OCI-M2 (cell line): ENCODE results near the gene RHBDD1.

Experiments used
- DNase-seq: peaks from one replicate; lab custom pipeline; 2025; ENCODE audit not compliant: unreplicated experiment; lab: John Stamatoyannopoulos, UW

RHBDD1 gene, protein sequence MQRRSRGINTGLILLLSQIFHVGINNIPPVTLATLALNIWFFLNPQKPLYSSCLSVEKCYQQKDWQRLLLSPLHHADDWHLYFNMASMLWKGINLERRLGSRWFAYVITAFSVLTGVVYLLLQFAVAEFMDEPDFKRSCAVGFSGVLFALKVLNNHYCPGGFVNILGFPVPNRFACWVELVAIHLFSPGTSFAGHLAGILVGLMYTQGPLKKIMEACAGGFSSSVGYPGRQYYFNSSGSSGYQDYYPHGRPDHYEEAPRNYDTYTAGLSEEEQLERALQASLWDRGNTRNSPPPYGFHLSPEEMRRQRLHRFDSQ

DNA sequence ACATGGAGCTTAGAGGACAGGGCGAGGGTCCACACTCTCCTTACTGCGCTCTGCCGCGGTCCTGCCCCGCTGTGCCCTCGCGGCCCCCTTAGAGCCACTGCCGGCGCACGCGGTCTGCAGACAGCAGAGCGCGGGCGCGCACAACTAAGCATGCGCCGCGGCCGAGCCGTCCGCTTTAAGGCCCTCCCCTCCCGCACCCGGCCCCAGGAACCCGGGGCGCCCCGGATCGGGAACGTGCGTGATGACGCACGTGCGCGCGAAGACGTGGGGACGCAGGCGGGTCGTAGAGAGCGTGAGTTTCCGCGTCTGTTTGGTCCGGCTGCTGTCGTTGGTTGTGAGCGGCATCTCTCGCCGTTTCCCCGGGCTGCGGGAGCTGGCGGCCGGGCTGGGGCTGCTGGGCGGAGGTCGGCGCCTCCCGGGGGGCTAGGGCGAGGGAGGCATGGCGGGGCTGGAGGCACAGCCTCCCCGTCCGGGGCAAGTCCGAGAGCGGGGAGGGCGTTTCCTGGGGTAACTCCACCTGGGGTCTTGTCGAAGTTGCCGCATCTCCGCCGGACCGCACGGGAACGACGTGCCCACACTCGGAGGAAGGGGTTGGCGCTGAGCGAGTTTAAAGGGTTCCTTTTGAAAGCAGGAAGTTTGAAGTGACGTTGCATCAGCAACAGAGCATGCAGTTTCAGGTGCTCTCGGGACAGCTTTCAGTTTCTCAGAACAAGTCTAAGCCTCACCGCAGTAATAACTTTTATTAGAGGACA lies at the start of gene RHBDD1:
RHBDD1 (plus strand) TSS at position 259 of the 752 bp plus-strand sequence. CDS start 28,640 bp downstream, outside the sequence.
- no peak for DNase-seq

DNA sequence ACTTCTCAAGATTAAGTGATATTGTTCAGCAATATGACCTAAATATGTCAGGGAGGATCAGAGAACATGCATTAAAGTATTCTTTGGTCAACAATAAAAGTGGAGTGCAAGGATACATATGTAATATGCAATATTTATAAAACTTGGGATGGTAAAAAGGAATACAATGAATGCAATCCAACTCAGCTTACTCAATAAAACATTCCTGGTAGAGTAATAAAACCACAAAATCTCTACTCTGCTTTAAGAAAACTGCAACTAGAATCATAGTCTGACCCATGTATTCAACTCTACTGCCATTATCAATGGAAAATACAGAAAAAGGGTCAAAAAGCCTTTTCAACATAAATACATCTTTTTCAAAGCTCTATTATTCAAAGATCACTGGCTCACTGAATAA lies 47.8 kb upstream of the RHBDD1 start:
- no peak for DNase-seq

DNA sequence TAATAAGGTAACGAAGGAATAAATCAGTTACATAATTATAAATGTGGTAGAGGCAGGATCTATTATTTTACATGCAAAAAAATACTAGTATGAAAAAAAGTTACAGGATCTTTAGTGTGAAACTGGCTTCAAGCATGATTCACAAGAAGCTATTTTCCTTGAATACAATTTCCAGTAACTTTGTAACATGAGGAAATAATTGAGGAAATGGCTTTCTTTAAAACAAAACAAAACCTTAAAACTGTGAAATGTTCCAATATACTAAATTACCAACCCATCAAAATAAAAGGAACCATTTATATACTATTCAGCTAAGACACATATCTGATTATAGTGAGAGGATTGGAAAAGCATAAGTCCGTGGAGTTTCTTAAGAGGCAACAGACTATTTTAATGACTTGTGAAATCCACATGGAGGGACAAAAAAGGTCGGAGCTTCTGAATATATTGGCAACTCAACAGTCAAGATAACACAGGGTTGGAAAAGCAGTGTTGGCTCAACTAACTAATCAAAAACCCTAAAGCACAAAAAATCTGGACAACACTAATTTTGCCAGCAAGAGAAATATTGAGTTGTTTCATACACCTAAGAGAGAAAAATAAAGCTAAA lies 46.9 kb upstream of the RHBDD1 start:
- DNase-seq: no peak

DNA sequence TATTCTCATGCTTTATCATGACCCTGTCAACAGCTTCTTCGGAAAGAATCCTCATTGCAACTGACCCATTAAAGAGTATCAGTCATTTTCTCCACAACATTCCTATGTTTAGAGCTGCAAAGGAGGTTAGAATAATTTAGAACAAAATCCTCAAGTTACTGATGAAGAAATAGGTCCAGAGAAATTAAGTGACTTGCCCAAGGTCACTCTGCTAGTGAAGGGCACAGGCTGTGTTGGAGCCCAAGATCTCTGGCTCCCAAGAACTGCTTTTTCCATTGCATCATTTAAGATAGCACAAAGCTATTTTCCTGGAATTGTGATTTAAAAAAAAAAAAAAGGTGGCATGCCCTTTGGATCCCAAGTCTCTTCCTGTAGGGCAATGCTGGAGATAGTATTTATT lies 45.8 kb upstream of the RHBDD1 start:
- no peak for DNase-seq

DNA sequence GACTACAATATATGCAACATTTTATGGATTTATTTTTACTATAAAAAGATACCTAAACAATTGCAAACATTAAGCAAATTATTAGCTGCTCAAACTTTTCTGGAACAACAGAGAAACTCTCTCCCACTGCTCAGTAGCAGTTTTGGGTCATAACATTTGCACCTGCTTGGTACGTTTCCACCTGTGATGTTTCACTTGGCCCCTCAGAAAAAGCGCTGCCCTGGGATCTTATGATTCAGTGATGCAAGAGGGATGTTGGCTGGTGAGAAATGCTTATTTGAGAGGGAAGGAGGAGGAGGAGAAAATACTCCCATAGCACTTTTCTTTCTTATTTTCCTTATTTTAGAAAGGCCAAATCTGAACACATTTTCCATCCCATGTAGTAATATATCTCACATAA lies 45.4 kb upstream of the RHBDD1 start:
- no peak for DNase-seq

DNA sequence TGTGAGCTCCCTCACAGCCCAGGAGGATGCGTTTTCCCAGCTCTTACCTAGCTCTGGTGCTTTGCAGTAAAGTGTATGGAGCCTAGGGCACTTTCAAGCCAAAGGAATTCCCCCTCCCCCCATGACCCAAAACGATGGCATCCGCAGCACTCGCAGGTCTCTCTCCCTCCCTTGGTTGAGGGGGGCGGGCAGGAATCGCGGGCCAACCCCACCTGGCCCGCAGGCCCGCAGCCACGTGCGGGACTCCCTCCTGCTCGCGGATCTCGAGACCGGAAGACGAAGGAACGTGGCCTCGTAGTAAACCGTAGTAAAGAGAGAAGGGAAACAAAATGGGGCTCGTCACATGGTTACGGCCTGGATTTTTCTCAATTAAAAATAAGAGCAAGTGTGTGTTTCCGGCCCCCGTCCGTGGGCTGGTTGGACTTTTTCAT lies 44.8 kb upstream of the RHBDD1 start:
- no peak for DNase-seq

DNA sequence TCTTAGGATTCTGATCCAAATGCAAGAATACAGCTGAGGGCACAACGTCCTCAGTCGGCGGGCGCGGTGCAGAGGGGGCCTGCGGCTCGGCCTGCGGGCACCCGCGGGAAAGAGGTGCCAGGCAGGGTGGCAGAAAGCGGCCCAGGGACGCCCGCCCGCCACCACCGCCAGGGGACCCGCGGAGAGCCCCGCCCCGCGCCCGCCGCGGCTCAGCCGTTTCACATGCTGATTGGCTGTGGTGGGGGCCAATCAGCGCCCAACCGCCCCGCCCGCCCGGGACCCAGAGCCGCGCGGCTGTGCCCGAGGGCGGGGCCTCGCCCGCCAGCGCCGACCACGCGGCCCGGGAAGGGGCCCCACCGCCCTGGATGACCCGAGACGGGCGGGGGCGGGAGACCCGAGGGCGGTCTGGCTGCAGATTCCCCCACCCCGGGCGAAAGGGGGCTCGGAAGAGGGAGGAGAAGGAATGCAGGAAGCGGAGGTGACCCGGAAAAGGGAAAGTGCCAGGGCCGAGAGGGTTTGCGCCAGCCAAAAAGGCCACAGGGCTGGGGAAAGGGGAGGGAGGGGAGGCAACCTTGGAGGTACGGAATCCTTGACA lies 44.3 kb upstream of the RHBDD1 start:
- no peak for DNase-seq

DNA sequence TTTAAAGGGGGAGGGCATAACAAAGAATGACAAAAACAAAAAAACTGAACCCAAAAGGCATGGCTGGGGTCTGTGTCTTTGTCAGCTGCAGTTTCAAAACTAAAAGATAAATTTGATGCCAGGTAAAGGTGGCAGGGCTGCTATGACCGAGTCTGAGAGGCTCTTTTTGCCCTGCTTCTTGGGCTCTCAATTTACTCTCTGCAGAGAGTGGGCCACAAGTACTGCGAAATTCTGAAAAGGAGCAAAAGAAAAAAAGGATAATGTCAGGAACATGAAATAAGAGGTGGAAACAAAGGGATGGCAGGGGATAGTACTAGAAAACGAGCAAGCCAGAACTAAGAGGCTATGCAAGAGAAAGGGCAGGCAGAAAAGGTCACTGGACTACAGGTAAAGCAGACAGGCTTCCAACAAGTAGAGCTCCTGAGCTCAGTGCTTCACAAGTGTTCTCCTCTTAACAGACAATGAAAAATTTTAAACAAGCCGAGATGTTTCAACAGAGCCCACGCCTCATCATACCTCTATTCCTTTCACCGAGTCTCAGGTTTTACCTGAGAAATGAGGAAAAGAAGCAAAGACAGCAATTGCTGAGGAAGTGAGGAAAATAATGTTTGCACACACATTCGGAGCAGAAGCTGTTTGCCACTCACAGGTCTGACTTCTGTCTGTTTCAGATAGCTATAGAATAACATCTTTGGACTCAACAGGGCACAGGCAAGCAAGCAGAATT lies 43.5 kb upstream of the RHBDD1 start:
- no peak for DNase-seq

DNA sequence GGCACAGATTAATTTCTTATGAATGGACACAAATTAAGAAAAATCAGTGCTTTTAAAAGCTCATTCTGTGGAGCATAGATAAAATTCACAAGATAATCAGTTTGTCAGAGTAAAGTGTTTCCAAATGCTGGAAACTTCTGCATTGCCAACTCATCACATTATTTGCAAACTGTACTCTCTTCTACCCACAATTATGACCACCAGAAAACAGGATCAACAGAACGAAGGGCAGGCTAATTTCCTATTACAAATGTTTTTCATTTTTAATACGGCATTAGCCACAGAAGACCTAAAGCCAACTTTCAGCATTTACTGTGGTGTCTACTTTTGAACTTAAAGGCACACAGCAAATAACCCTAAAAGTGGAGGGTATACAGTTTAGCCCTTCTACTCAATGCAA lies 42.2 kb upstream of the RHBDD1 start:
- no peak for DNase-seq

DNA sequence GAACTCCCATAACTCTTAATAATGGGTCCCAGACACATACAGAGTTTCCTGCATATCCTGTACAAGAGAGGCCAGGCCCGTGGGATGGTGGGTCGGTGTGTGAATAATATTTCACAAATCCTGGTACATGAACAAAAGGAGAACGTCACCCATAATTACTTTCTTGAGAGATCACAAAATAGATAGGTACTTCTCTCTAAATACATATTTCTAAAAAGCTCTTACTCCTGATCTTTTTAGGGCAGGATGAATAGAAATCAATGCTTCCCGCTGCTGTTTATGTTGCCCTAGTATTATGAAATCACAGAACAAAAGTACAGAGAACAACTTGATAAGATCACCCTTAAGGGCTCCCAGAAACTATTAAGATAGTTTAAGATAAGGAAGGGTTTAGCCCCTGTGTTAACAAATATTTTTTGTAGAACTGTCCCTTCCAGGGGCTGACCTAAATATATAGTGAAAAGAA lies 41.6 kb upstream of the RHBDD1 start:
- no peak for DNase-seq

DNA sequence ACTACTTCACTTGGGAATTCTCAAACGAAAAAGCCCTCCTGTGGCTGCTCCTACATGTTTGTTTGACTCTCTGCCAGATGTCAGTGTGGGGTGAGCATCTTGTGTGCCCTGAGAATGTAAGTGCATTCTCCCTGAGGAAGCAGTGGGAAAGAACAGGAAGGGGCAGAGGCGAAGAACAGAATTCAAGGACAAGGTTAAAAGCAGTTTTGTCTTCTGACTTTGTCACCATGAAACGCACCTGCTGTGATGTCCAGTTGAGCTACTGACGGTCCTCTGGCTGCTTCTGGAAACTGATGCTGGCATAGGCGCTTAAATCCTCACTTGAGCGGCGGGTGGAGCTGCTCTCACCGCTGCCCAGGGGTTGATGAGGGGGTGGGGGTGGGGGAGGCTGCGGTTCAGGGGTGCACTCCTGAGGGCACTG lies 41.1 kb upstream of the RHBDD1 start:
- DNase-seq: no peak

DNA sequence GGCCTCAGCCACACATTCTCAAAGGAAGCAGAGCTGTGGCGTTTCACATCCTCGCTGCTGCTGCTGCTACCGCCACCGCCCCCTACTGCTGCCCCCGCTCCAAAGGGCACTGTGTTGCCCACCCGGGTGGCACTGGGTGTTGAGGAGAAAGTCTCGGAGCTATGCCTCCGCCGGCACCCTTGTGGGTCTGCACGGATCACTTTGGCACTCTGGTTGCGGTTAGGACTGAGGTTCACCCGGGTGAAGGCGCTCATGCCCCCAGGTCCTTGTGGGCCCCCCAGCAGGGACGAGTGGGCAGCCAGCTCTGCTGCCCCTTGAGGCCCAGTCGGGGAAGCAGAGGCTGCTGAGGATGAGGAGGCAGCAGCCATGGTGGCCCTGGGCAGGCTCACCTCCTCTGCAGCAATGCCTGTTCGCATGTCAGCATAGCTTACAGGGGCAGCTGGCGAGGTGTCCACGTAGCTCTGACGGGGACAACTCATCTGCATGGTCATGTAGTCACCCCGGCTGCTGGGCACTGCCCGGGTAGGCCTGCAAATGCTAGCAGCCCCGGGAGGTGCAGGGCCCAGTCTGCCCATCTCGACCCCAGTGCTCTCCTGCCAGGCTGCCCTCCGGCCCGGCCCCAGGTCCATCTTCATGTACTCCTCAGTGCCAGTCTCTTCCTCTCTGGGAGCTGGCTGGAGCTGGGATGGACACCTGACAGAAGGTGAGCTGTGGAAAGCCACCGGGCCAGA lies 40.4 kb upstream of the RHBDD1 start:
- DNase-seq: no peak

DNA sequence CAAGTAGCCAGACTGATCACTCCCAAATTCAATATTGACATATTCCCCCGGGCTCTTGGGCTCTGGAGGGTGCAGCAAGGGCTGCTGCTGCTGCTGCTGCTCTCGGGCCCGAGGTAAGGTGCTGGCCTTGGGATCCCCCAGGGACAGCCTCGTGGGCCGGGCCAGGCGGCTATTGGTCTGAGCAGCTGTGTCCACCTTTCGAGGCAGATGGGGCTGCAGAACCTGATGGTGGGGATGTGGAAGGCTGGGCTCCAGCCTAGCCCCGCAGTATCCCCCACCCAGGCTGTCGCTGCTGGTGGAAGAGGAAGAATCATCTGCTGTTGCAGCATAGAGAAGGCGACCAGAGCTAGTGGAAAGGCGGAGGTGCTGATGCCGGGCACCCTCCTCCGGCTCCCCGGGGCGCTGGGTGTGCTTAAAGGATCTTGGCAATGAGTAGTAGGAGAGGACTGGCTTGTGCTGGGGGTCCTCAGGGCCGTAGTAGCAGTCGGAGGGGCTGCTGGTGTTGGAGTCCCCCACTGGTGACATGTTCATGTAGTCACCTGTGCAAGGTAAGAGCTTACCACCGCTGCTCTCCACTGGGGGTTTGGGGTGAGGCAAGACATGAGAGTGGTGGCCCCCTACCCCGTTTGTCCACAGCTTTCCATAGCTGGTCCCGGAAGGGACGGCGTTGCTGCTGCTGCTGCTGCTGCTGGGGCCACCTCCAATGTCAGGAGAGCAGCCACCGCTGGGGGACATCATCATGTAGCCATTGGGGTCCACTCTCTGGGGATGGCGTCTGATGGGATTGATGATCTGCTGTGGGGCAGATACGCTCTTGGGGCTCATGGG lies 39.6 kb upstream of the RHBDD1 start:
- DNase-seq: no peak

DNA sequence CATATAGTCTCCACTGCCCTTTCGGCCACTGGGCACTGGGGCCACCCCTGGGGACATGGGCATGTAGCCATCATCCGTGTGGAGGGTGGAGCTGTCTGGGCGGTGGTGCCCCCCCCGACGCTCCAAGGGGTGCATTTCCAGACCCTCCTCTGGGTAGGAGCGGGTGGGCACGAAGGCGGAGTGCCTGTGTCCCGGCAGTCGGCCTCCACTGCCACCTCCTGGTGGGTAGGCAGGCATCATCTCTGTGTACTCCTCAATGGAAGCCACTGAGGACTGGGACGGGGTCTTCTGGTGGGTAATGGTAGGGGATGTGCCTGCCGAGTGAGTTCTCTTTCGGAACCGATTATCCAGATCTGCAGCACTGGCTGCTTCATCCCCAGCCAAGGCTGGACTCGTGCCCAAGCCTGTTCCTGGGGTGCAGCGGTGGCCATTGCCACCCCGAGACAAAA lies 39.0 kb upstream of the RHBDD1 start:
- no peak for DNase-seq

DNA sequence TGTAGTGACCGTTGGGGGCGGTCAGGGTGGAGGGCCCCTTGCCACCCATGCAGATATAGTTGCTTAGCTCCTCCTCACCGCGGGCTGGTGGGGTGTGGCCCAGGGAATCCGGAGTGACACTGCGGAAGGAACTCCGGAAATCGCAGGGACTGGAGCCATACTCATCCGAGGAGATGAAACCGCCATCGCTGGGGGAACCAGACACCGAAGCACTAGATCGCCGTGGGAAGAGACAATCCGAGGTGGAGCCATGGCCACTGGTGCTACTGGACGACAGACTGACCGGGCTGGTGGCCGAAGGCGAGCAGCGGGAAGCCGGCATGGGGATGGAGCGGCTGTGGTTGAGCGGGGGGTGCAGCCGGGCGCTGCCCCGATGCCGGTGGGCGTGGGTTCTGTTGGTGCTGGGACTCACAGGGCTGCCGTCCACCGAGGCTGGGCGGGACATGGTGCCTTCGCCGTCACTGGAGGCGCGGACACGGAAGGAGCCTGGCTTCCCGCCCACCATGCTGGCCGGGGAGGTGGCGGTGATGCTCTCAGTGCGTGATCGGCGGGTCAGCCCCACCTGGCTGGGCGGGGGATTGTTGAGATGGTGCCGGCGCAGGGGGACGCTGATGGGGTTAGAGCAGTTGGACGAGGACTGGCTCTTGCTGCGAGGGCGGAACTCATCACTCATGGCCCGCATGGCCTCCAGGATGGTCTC lies 38.4 kb upstream of the RHBDD1 start:
- DNase-seq: no peak

DNA sequence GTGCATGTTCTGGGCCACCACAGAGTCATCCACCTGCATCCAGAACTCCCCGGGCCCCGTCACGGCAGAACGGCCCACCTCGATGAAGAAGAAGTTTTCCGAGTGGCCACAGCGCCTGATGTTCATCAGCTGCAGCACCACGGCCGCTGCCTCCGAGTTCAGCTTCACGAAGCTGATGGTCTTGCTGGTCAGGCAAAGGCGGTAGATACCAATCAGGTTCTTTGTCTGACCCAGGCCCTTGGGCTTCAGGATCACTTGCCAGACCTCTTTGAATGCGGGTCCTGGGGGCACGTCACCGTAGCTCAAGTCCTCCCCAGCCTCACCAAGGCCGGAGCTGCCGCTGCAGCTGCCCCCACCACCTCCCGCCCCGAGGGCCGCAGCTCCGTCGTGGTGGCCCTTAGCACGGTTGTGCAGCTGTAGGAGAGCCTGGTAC lies 37.8 kb upstream of the RHBDD1 start:
- no peak for DNase-seq

DNA sequence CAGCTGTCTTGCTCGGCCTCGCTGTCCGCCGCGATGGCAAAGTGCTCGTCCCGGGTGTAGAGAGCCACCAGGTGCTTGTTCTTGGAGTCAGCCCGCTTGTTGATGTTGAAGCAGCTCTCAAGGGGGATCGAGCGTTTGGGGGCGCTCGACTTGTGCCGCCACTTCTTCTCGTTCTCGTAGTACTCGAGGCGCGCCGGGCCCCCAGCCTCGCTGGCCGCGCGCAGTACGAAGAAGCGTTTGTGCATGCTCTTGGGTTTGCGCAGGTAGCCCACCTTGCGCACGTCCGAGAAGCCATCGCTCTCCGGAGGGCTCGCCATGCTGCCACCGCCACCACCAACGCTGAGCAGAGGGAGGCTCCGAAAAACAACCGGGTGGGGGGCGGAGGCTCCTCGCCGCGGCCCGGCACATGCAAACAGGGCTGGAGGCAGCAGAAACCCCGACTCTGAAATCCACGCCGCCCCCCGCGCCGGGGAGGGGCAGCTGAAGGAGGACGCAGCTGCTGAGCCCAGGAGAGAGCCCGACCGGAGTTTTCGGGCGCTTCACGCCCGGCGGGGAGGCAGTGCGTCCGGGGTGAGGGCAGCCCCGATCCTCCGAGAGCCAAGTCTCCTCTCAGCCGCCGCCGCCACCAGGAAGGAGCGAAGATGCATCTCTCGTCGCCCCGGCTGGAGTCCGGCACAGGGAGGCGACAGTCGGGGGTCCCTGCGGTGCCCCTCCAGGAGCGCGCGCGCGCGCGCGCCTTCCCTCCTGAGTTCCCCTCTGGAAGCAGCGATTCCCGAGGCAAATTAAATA lies 37.2 kb upstream of the RHBDD1 start:
- DNase-seq: no peak
